ENCODE measurements around the gene NT5C1B. TPM values are rescaled to one million over a fixed set of nuclear protein-coding genes. Genes with fewer than 3 reads are reported as not detected.

The NT5C1B gene
- total RNA-seq, 1 donor from 2014 or later: not detected

DNA sequence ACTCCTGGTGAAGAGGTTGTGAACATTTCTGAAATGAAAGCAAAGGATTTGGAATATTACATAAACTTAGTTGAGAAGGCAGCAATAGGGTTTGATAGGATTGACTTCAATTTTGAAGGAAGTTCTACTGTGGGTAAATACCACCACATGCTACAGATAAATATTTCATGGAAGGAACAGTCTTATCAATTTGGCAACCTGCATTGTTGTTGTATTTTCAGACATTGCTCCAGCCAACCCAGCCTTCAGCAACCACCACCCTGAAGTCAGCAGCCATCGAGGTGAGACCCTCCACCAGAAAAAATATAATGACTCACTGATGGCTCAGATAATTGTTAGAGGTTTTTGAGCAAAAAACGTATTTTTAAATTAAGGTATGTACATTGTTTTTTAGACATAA is 38.9 kb downstream of the NT5C1B start:
- DNase-seq: no peak

DNA sequence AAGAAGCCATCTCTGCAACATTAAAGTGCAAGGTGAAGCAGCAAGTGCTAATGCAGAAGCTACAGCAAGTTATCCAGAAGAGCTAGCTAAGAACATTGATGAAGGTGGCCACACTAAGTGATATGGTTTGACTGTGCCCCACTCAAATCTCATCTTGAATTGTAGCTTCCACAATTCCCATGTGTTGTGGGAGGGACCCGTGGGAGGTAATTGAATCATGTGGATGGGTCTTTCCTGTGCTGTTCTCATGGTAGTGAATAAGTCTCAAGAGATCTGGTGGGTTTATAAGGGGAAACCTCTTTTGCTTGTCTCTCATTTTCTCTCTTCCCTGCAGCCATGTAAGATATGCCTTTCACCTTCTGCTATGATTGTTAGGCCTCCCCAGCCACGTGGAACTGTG is 40.3 kb downstream of the NT5C1B start:
- no peak for DNase-seq

DNA sequence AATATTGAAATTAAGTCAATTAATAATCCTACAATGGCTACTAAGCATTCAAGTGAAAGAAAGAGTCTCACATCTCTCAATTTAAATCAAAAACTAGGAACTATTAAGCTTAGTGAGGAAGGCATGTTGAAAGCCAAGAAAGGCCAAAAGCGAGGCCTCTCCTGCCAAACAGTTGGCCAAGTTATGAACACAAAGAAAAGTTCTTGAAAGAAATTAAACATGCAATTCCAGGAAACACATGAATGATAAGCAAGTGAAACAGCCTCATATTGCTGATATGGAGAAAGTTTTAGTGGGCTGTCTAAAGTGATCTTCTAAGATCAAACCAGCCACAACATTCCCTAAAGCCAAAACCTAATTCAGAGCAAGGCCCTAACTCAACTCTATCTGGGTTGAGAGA is 40.7 kb downstream of the NT5C1B start:
- DNase-seq: no peak

DNA sequence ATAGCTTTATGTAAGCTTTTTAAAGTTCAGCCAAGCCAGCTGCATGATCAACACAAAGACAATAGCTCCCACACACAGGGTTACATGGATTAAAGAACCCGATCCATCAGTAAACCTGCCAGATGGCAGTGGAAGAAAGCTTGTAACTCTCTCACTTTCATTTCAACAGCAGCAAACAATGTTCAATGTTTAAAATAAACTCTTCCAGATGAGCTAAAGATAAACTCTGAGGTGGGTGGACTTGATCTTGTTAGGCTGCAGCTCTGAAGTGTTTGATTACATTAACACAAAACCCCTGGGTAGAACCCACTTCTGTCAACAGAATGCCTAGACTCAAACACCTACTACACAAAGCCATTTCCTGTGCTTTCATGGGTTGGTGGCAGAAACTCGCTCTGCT is 42.8 kb downstream of the NT5C1B start:
- DNase-seq: no peak

DNA sequence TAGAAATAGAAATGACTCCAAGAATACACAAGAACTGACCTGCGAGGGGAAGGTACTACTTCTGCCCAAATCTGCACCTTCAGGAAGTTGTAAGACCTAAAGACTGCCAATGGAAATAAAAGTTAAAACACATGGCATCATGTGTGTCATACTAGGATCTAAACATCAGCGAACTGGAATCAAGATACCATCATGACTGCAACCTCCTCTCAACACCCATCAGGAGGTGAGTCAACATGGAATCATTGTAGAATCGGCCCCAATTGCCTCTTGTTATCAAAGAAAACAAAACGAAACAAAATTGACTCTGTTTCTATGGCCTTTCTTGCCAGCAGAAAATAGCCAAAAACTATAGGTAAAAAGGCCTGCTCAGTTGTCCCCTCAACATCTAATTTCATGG is 44.0 kb downstream of the NT5C1B start:
- DNase-seq: no peak

DNA sequence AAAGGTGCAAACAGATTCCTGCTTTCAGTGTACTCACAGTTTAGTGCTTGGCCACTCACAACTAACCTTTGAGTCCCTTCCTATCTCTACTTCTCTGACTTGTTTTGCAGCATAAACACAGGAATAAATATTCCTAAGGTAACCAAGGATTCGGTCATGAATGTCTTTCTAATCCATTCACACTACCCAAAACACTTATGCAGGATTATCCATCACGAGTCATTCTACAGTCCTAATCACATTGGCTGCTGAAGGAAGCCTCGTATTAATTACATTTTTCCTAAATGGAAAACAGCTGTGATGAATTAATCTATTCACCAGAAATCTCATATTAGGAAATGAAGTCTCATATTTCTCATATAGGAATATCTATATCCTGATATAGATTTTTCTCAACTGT is 45.2 kb downstream of the NT5C1B start:
- DNase-seq: no peak

DNA sequence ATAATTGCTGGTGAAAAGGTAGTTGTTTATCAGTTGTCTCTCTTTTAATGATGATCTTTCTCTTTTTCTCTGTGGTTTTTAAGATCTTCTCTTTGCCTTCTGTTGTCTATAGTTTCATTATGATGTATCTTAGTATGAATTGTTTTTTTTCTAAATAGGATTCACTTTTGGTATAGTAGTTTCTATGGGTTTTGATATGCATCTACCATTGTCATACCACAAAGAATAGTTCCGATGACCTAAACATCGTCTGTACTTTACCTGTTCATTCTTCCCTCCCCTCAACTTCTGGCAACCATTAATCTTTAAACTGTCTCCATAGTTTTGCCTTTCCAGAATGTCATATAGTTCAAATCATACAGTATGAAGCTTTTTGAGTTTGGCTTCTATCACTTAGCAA is 48.5 kb downstream of the NT5C1B start:
- DNase-seq: no peak

DNA sequence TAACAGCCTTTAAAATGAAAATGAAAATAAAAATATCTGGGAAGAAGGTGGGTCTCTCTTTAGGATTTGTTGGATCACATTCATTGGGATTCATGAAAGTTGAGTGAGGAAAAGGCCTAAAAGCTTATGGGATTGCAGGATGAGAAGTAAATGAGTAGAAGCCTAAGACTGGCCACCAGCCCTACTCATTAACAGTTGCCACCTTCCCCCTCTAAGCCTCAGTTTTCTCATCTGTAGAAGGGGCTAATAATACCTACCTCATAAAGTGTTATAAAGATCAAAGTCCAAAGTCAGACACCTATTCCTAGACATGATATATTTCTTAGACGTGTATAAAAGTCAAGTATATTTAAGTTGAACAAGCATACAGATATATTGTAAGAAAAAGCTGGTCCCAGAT is 52.7 kb downstream of the NT5C1B start:
- DNase-seq: no peak

DNA sequence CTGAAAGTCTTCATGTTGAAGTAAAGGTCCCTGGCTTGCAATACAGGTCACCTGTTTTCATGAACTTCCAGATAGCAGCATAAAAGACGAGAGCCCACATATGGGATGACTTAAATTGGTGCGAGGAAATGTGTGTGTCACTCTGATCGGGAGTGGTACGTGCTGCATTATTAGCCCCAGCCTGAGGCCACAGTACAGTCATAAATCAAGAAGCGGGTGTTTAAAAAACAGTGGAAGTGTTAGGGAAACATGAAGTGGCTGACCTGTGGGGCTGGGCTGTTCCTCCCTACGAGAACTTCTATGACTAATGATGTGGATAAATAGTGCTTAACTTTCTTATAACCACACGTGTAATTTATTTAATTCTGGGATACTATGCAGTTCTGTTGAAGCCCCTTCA is 53.3 kb downstream of the NT5C1B start:
- no peak for DNase-seq

DNA sequence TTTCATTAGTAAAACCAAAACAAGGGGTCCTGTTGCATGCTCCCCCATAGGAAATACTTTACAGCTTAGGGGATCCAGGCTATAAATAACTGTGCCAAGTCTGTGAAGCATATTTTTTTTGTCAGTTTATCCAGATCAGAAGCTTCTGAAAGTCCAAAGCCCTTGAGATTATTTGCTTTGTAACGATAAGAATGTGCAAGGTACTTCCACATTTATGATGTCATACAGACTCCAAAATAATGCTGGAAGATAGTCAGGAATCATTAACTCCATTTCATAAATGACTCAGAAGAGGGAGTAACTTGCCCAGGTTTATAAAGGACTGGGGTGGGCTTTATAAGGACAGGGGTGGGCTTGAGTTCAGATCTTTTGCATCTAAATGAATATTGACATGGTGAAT is 58.2 kb downstream of the NT5C1B start:
- no peak for DNase-seq

DNA sequence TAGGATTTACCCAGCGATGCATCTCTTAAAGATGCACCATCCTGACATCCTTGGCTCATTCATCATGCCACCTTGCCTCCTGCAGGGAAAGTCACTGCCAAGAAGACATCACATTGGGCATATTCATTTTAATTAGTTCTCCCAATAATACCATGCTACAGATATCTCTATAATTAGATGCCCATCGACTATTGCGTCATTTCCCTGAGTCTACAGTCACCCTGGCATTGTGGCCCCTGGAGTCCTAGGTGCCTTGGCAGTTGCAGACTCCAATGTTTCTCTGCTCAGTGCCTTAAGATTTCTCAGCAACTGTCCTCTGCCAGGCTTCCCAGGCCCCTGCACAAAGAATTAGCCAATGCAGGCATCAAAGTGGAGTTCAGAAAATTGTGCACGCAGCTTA is 61.5 kb downstream of the NT5C1B start:
- DNase-seq: no peak

DNA sequence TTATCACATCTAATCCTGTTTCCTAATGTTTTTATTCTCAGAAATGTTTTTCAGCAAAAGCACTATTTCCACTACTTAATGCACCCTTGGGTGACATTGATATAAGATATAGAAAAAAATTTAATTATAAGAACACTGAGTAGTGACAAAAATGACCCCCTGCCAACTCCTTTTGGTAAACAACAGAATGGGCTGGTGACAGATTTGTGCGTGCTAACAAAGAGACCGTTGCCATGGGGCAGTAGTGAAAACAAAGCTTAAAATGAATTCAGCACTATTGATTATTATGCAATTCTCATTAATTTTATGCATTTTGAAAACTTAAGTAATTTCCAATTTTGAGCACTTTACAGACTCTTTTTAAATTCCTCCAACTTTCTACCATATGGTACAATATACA is 62.0 kb downstream of the NT5C1B start:
- DNase-seq: no peak

DNA sequence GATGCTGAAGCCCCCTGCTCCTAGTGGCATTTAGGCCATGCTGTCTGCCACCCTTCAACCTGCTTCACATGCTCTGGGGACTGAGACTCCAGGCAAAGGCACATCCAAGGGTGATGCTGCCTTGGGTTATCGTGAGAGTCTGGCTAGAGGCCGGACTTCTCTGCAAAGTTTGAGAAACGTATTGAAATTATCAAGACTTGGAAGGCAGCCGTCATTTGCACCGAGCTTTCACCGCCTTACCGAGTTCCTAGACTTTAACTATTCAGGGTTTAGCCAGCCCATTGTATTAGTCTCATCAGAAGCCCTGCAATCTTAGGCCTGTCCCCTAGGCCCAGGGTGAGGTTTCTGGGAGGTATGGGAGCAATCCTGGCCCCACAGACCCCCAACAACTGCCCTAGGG is 62.9 kb downstream of the NT5C1B start:
- no peak for DNase-seq

DNA sequence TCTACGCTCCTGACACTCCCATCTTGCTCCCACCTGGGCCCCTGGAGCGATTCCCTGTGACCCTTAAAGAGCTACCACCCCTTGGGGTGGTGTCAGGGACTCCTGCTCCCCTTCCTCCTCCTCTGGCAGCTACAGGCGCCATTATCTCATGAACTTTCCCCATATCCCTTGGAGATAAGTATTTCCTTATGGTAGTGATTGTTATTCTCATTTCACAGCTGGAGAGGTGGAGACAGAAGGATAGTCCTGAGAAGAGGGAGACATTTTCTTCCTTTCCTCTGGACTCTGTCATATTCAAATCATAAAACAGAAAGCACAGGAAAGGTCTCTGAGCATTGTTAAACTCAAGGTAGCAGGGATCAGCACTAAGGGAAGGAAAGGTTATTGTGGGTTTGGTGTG is 63.5 kb downstream of the NT5C1B start:
- DNase-seq: no peak

DNA sequence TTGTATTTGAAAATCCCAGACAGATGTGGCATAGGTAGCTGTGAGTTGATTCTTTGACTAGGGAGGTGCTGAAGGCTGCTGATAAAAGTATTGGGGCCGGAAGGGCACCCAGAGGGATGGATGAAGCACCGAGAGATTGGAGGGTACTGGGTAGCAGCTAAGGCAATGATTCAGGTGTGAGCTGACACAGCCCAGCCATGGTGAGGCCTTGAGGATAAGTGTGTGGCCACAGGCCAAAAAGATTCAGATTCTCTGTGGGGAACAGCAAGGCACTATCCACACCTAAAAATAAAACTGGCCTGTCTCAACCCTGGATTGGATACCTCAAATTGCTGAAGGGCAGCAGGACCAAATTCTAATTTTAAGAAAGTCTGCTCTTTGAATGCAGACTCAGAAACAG is 64.1 kb downstream of the NT5C1B start:
- DNase-seq: no peak

DNA sequence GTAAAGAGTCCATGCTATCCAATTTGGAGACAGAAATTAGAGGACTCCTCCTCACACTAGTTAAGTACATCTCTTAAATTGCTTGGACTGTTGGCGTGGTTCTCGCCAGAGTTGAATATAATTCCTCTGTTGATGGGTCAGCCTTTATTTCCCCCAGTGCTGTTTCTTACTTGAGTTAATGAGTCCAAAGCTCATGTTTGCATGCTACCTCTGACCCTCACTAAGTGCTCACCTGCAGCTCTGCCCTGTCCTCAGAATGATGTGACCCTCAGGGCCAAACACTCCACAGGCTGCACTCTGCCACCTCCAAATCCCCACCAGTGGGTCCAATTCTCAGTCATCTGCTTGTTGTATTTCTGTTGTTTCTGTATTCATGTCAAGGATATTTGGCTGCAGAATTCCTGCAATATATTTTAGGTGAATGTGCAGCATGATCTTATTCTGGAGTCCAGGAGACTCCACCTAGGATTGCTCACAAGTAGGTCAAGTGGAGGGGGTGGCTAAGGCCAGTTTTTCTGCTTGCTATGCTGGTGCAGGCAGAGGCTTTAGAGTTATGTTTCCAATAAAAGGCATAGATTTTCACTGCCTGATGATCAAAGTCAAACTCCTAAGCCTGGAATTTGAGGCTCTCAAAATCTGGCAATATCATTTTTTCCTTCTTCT is 66.8 kb downstream of the NT5C1B start:
- no peak for DNase-seq

DNA sequence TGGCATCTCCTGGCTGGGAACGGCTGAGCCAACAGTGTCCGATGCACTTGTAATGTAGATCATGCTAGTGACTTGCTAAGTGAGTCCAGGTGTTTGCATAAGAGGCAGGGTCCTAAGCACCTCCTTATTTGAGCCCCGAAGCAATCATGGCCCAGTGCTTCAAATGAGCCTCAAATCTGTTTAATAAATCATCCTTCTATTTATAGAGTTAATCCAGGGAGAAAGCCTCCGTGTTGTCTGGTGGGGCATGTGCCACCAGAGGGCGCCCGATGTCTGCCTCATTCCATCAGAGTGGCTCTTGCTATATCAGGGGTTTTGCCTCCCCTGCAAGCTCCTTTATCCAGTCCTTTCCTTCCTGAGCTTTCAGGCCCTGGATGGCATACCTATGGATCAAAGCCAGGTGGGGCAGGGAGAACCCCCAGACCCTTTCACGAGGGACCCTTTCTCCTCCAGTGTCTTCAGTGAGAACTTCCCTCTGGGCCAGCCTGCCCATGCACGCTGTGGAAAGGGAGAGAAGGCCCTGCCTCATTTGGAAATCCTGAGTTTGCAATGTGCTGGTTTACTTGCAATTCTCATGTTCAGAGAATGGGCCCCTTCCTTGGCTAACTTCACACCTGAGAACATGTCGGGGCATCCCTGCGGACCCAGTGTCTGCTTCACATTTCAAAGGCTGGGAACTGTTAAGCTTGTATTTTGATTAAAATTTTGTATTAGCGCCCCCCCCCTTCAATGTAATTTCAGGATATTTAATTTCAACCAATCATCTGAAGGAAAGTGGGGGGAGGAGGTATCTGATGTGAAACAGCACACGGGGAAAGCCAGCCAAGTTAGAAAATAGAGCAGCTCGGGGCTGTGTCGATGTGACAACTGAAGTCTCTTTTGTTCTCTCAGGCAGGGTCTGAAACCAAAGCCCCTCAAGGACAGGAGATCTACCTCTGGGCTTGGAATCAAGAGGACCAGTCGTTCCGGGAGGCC is 68.6 kb downstream of the NT5C1B start:
- peak; percentile 77 for DNase-seq

DNA sequence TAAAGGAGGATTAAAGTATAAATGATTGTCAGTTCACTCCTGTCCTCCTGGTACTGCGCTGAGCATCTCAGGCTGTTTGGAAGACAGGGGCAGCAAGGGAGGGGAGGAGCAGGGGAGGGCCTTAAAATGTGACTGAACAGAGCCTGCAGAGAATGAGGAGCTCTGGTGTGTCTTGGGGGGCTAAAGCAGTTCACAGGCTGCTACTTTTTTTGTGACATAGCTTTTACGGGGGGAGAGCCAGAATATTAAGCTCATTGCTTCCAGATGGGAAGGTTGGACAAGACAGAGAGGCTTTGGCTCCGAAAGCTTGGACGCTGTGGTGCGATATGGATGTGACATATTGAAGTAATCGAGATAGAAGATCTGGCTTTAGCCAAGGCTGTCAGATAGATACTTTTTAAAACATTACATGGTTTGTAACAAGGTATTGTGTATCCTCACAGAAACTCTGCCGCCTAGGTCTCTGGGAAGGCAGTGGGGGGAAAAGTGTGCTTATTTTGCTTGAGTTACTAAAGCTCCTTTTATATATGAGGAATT is 69.4 kb downstream of the NT5C1B start:
- no peak for DNase-seq

DNA sequence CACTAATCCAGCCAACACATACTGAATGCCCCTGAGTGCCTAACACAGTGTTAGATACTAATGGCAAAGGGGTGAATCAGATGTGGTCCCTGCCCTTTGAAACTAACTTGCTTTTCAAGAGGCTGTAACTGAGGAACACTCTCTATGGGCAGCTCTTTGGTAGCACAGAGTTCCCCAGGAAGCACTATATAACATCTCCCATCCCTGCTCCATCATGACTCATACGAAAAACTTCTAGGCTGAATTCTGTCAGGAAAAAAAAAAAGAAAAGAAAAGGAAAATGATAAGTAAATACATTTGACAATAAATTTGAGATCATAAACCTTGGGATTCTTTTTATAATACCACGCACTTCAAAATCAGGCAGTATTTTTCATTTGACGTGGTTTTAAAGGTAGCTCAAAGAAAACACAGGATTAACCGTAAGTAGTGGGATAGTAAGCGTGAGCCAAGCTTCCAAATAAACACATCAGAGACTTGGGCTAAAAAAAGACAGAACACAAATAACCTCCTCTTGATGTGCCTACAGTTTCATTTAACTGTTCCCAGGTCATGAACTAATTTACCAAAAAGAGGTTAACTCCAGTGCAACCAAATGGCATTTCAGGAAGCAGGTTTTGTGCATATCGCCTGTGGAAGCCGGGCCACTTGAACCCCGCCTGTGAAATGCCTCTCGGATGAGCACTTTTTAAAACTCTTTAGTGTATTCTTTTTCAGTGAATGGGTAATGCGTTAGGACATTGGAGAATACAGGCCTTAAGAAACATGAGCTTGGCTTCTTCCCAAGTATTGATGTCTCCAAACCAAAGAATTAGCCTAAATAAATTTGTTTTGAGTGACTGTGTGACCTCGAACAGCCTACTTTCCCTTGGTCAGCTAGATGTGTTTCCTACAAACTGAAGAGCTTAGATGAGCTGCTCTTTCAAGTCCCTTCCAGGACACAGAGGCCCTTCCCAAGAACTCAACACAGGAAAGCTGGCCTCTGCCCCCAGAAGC is 71.0 kb downstream of the NT5C1B start:
- DNase-seq: no peak

DNA sequence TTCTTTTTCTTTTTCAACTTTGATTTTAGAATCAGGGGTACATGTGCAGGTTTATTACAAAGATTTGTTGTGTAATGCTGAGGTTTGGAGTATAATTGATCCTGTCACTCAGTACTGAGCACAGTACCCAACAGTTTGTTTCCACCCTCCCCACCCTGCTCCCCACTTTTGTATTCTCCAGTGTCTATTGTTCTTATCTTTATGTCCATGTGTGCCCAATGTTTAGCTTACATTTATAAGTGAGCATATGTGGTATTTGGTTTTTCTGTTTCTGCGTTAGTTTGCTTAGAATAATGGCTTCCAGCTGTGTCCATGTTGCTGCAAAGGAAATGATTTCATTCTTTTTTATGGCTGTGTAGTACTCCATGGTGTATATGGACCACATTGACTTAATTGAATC is 72.0 kb downstream of the NT5C1B start:
- DNase-seq: no peak

DNA sequence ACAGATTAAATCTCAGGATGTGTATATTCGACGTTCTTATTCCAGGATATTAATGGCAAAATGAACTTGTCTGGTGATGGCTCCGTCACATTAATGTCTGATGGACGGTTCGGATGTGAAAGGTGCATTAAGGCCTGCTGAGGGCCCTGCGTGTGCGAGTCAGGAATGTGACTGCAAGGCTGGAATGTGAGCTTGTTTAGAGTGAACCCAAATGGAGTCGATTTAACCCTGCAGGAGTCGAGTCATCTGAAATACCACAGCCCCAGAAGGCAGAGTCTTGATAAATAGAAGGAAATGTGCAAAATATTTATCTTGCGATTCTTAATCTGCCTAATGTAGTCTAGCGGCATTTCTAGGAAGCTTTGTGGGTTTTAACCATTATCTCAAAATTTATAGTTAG is 73.3 kb downstream of the NT5C1B start:
- no peak for DNase-seq

Data from occipital lobe (tissue), 2 donors.